ENCODE results near the gene EMX2. TPM values are rescaled to one million over a fixed set of nuclear protein-coding genes. Genes with fewer than 3 reads are reported as not detected.

EMX2 gene
- total RNA-seq, 1 donor from 2014 or later = not detected

DNA sequence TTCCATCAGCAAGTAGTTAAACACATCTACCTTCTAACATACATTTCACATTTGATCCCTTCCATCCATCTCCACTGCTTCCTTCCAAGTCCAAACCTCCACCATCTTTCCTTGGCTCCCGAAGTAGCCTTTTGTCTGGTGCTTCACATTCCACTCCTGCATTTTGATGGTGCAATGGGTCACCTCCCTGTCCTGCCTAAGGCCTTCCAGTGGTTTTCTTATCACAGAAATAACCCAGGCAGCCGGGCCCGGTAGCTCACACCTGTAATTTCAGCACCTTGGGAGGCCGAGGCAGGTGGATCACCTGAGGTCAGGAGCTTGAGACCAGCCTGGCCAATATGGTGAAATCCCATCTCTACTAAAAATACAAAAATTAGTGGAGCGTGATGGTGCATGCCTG is 44.5 kb downstream of the EMX2 start:
- DNase-seq (ENCODE audit: low spot score) = no peak
- intact Hi-C loops (cut with micrococcal nuclease) = no loop called here
- Mint-ChIP-seq H3K4me3 (no peak overlapping the region), H3K27me3 (ENCODE audit: insufficient read depth) (peaks cover 4% of the 10 kb centered on the region), H3K36me3 (ENCODE audit: low read depth) (no peaks in the 10 kb centered on the region), H3K4me1 (ENCODE audit: low read depth) (no peaks in the 10 kb centered on the region), H3K9me3 (no peaks in the 10 kb centered on the region), H3K27ac (no peak overlapping the region)

- no peaks in the 10 kb centered on the region for H3K36me3 Mint-ChIP-seq (ENCODE audit: low read depth)
These were observed 47.7 kb downstream of the EMX2 start for GRCh38 chr10:117590101-117590875.

GRCh38 chr10:117591043-117591442 is 48.5 kb downstream of the EMX2 start:
- Mint-ChIP-seq H3K9me3 (no peaks in the 10 kb centered on the region), H3K4me1 (ENCODE audit: low read depth) (no peaks in the 10 kb centered on the region), H3K27ac (no peak overlapping the region), H3K27me3 (ENCODE audit: insufficient read depth) (peaks cover 7% of the 10 kb centered on the region), H3K4me3 (no peak overlapping the region), H3K36me3 (ENCODE audit: low read depth) (no peaks in the 10 kb centered on the region)
- DNase-seq (ENCODE audit: low spot score) = no peak
- intact Hi-C loops (cut with micrococcal nuclease) = no loop called here

More at GRCh38 chr10:117590101-117590875, 47.7 kb downstream of the EMX2 start:
- no peak overlapping the region for H3K4me3 Mint-ChIP-seq
- intact Hi-C loops (cut with micrococcal nuclease) = no loop called here
- H3K27ac Mint-ChIP-seq = no peak overlapping the region
- H3K27me3 Mint-ChIP-seq (ENCODE audit: insufficient read depth) = peaks cover 6% of the 10 kb centered on the region
- DNase-seq (ENCODE audit: low spot score) = no peak
- H3K4me1 Mint-ChIP-seq (ENCODE audit: low read depth) = no peaks in the 10 kb centered on the region
- H3K9me3 Mint-ChIP-seq = no peaks in the 10 kb centered on the region

- peaks cover 9% of the 10 kb centered on the region for H3K27me3 Mint-ChIP-seq (ENCODE audit: insufficient read depth)
- H3K27ac Mint-ChIP-seq = no peak overlapping the region
- no peaks in the 10 kb centered on the region for H3K36me3 Mint-ChIP-seq (ENCODE audit: low read depth)
- H3K4me1 Mint-ChIP-seq (ENCODE audit: low read depth) = no peaks in the 10 kb centered on the region
- DNase-seq (ENCODE audit: low spot score) = no peak
- no peak overlapping the region for H3K4me3 Mint-ChIP-seq
- H3K9me3 Mint-ChIP-seq = no peaks in the 10 kb centered on the region
- intact Hi-C loops (cut with micrococcal nuclease) = no loop called here
These were observed 52.2 kb downstream of the EMX2 start for GRCh38 chr10:117594722-117595121.

DNA sequence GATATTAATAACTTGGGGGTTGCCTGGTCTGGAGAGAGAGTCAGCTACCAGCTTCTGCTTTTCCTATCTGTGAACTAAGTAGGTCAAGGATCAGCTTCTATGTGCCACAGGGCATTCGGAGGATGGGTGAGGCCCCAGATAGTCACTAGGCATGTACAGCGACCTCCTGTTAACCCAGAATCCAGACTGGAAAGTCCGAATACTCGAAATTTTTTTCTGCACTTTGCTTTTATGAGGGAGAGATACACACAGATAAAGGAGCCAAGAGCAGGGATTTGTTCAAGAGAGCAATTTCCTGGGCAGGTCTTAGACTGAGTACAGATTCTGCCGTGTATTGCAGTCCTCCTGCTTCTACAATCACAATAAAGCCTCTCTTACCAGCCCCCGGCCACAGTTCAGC is 54.2 kb downstream of the EMX2 start:
- Mint-ChIP-seq H3K9me3 (no peaks in the 10 kb centered on the region), H3K36me3 (ENCODE audit: low read depth) (no peaks in the 10 kb centered on the region), H3K4me1 (ENCODE audit: low read depth) (no peaks in the 10 kb centered on the region), H3K27ac (no peak overlapping the region), H3K4me3 (no peak overlapping the region), H3K27me3 (ENCODE audit: insufficient read depth) (peaks cover 5% of the 10 kb centered on the region)
- DNase-seq (ENCODE audit: low spot score) = no peak
- intact Hi-C loops (cut with micrococcal nuclease) = no loop called here

- intact Hi-C loops (cut with micrococcal nuclease) = no loop called here
- Mint-ChIP-seq H3K27me3 (ENCODE audit: insufficient read depth) (peaks cover 6% of the 10 kb centered on the region), H3K9me3 (no peaks in the 10 kb centered on the region), H3K4me3 (no peak overlapping the region), H3K27ac (no peak overlapping the region), H3K4me1 (ENCODE audit: low read depth) (no peaks in the 10 kb centered on the region), H3K36me3 (ENCODE audit: low read depth) (no peaks in the 10 kb centered on the region)
- DNase-seq (ENCODE audit: low spot score) = no peak
These were observed 54.7 kb downstream of the EMX2 start for GRCh38 chr10:117597216-117597615.

Other genes starting within 250 kb of the EMX2 start
- 20.2 and 24.5 TPM in 2 replicates for gene PDZD8, start 167.3 kb upstream of the EMX2 start, total RNA-seq

All from activated T-helper 1 cell treated with anti-CD3 and anti-CD28 coated beads, Interleukin-12 subunit alpha, Interleukin-12 subunit beta, Interleukin-2, Interleukin-4 antibody, amounts not matched to agents 30 ng/mL and 10 ng/mL and 1 ng/mL, durations not matched to agents 14 hours and 24 hours and 36 hours (primary cell).